ENCODE data around the gene TACC2.

DNA sequence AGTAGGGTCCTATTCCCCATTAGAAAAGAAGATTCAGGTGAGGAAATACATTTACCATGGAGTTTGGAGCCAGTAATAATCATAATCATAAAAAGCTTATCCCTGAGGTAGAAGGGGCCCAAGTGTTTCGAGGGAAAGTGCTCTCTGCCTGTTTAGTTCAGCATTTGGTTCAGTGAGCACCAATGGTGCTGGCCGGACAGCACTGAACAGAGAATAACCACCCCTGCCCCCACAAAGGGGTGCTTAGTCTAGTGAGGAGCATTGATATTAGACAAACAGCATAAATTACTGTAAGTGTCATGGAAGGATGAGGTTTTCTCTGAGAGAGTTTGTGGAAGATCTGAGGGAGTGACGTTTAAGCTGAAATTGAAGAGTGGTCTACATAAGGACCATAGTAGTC, 39.5 kb upstream of the TACC2 start:
- TF ChIP-seq, protein P1, sequence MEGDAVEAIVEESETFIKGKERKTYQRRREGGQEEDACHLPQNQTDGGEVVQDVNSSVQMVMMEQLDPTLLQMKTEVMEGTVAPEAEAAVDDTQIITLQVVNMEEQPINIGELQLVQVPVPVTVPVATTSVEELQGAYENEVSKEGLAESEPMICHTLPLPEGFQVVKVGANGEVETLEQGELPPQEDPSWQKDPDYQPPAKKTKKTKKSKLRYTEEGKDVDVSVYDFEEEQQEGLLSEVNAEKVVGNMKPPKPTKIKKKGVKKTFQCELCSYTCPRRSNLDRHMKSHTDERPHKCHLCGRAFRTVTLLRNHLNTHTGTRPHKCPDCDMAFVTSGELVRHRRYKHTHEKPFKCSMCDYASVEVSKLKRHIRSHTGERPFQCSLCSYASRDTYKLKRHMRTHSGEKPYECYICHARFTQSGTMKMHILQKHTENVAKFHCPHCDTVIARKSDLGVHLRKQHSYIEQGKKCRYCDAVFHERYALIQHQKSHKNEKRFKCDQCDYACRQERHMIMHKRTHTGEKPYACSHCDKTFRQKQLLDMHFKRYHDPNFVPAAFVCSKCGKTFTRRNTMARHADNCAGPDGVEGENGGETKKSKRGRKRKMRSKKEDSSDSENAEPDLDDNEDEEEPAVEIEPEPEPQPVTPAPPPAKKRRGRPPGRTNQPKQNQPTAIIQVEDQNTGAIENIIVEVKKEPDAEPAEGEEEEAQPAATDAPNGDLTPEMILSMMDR (IDR thresholded peaks at IDR 0.05), result no peak
- TF ChIP-seq POLR2A (IDR thresholded peaks at IDR 0.05) (no peak), EP300 (IDR thresholded peaks at IDR 0.05) (no peak)
